Smooth muscle cell (in vitro differentiated cells): ENCODE results near the gene CLCNKA. TPM values are rescaled to one million over a fixed set of nuclear protein-coding genes. Genes with fewer than 3 reads are reported as not detected.
A peak's percentile ranks its signal among the peaks of the same experiment; 100 is the strongest.

ENCODE experiments used
- DNase-seq: peaks from one replicate; lab custom pipeline; 2025; ENCODE audit not compliant: unreplicated experiment; lab: John Stamatoyannopoulos, UW
- H2AFZ ChIP-seq: fragments of 200-600 bp; sonication (generic); 2 replicates; pipeline ENCODE4 v1.6.0; 2016; ENCODE audit warnings: antibody characterized with exemption, low read depth, mild to moderate bottlenecking
- H3F3A ChIP-seq: fragments of 200-600 bp; sonication (generic); 2 replicates; pipeline ENCODE4 v1.6.0; 2017; ENCODE audit warnings: antibody characterized with exemption, low read depth
- H3K27ac ChIP-seq: fragments of 200-600 bp; sonication (generic); 2 replicates; pipeline ENCODE4 v1.5.1; 2016; ENCODE audit warnings: low read depth, mild to moderate bottlenecking
- H3K27me3 ChIP-seq: fragments of 200-600 bp; sonication (generic); 2 replicates; pipeline ENCODE4 v1.6.1; 2016; ENCODE audit warnings: low read depth, mild to moderate bottlenecking
- H3K36me3 ChIP-seq: fragments of 200-600 bp; sonication (generic); 2 replicates; pipeline ENCODE4 v1.5.1; 2016; ENCODE audit warnings: low read depth
- H3K4me1 ChIP-seq: fragments of 200-600 bp; sonication (generic); 2 replicates; pipeline ENCODE4 v1.5.1; 2016; ENCODE audit warnings: low read depth
- H3K4me2 ChIP-seq: fragments of 200-600 bp; sonication (generic); 2 replicates; pipeline ENCODE4 v1.6.0; 2016; ENCODE audit warnings: mild to moderate bottlenecking
- H3K4me3 ChIP-seq: fragments of 200-600 bp; sonication (generic); 2 replicates; pipeline ENCODE4 v1.5.1; 2016; ENCODE audit warnings: mild to moderate bottlenecking
- H3K79me2 ChIP-seq: fragments of 200-600 bp; sonication (generic); 2 replicates; pipeline ENCODE4 v1.6.0; 2016; ENCODE audit warnings: low read depth, mild to moderate bottlenecking
- H3K9ac ChIP-seq: fragments of 200-600 bp; sonication (generic); 2 replicates; pipeline ENCODE4 v1.6.0; 2016; ENCODE audit warnings: low read depth
- H3K9me3 ChIP-seq: fragments of 200-600 bp; sonication (generic); replicated peaks from 2 replicates; pipeline ENCODE4 v1.5.1; 2016; ENCODE audit warnings: low read depth
- H4K20me1 ChIP-seq: fragments of 200-600 bp; sonication (generic); 2 replicates; pipeline ENCODE4 v1.6.0; 2016; ENCODE audit warnings: low read depth
- WGBS: methylation state at CpG from one replicate; pipeline ENCODE4 v1.1.7; 2016; ENCODE audit warnings: low lambda C conversion rate; 5-methylcytosine and 5-hydroxymethylcytosine counted together
- polyA plus RNA-seq: library from polyadenylated mRNA; unstranded; fragments of >200 nt; fragmentation: Nextera tagmentation; extraction: Ambion mirVana; gene quantifications from 2 replicates; pipeline ENCODE4 v1.2.1, GENCODE V29; 2016
- small RNA-seq: library from RNA; depleted of rRNA; stranded (forward); fragments of <200 nt; gene quantifications from one replicate; pipeline ENCODE3, GENCODE V24; 2014
- total RNA-seq: library from RNA; depleted of rRNA; stranded (reverse); fragments of >200 nt; gene quantifications from 2 replicates; pipeline ENCODE4 v1.2.3, GENCODE V29; 2014
- TF ChIP-seq, protein P1 (sequence below): fragments of 200-600 bp; sonication (generic); IDR thresholded peaks from 2 replicates; pipeline ENCODE4 v1.5.1; 2017; ENCODE audit warnings: borderline replicate concordance, mild to moderate bottlenecking, antibody characterized with exemption; ENCODE audit not compliant: insufficient read depth, poor library complexity, severe bottlenecking

The CLCNKA gene
- total and polyA plus RNA-seq, 2 experiments from 2014 or later: 0.46 TPM; not detected in 1

DNA sequence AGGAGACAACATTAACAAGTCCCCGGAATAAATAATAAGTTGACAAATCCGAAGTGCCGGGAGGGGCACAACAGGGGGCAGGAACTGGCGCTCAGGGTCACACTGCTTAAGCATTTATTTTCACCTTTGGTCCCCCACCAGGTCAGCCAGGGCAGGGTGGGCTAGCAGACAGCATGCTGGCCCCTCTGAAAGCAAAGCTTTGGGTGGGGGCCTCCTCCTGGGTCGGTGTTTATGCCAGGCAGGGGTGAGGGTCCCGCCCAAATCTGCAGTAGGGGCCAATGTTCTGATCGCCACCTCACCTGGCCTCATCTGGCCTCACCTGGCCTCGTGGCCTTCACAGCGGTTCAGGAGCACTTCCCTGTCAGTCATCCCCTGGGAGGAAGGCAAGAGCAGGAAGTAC is 59.8 kb downstream of the CLCNKA start:
- Histone ChIP-seq H3K27me3 (no peaks in the 10 kb centered on the region), H3K9ac (no peak overlapping the region), H3K79me2 (no peaks in the 10 kb centered on the region), H3K4me2 (no peak overlapping the region), H3K4me3 (no peak overlapping the region), H3K27ac (no peak overlapping the region), H3K4me1 (peaks cover 3% of the 10 kb centered on the region), H4K20me1 (no peaks in the 10 kb centered on the region), H2AFZ (no peak overlapping the region), H3K9me3 (no peaks in the 10 kb centered on the region), H3K36me3 (no peaks in the 10 kb centered on the region), H3F3A (no peaks in the 10 kb centered on the region)
- DNase-seq: no peak
- 95% methylated on average over 9 of the region's 9 CpGs for WGBS
- TF ChIP-seq, protein P1, sequence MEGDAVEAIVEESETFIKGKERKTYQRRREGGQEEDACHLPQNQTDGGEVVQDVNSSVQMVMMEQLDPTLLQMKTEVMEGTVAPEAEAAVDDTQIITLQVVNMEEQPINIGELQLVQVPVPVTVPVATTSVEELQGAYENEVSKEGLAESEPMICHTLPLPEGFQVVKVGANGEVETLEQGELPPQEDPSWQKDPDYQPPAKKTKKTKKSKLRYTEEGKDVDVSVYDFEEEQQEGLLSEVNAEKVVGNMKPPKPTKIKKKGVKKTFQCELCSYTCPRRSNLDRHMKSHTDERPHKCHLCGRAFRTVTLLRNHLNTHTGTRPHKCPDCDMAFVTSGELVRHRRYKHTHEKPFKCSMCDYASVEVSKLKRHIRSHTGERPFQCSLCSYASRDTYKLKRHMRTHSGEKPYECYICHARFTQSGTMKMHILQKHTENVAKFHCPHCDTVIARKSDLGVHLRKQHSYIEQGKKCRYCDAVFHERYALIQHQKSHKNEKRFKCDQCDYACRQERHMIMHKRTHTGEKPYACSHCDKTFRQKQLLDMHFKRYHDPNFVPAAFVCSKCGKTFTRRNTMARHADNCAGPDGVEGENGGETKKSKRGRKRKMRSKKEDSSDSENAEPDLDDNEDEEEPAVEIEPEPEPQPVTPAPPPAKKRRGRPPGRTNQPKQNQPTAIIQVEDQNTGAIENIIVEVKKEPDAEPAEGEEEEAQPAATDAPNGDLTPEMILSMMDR: no peak

DNA sequence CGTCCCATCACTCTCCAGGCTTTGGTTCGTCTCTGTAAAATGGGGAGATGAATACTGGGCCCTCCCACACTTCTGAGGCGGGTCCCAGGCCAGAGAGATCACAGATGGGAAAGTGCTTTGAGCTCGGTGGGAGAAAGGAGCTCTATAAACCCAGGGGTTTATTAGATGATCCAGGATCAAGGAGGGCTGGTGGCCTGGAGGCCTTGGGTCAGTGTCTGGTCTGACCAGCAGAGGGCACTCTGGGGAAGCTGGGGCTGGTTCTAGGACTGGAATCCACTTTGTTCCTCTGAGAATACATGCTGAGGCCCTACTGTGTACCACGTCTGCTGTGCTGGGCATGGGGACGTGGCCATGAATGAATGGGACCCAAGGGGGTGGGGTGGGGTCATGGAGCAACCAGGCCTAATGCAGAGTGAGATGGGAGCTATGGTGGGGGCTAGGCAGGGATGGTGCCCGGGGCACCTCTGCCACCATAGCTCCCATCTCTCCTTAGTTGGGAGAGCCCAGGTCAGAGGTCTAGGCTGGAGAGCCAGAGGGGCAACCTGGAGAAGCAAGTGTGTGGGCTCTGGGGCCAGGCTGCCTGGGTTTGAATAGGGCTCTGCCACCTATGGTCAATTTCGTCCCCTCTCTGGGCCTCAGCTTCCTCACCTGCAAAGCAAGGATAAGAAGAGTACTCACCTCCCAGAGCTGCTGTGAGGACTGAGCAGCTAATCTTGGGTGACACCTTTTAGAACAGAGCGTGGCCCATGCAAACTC is 60.6 kb downstream of the CLCNKA start:
- TF ChIP-seq, protein P1: peak; percentile 78
- Histone ChIP-seq H3K9ac (no peak overlapping the region), H3K4me2 (no peak overlapping the region), H3K9me3 (no peaks in the 10 kb centered on the region), H4K20me1 (no peaks in the 10 kb centered on the region), H3K4me1 (peaks cover 3% of the 10 kb centered on the region), H3K27ac (no peak overlapping the region), H3K27me3 (no peaks in the 10 kb centered on the region), H3F3A (no peaks in the 10 kb centered on the region), H3K36me3 (no peaks in the 10 kb centered on the region), H2AFZ (no peak overlapping the region), H3K4me3 (no peak overlapping the region), H3K79me2 (no peaks in the 10 kb centered on the region)
- peak; percentile 16 for DNase-seq
- WGBS: 64% methylated on average over 9 of the region's 9 CpGs

DNA sequence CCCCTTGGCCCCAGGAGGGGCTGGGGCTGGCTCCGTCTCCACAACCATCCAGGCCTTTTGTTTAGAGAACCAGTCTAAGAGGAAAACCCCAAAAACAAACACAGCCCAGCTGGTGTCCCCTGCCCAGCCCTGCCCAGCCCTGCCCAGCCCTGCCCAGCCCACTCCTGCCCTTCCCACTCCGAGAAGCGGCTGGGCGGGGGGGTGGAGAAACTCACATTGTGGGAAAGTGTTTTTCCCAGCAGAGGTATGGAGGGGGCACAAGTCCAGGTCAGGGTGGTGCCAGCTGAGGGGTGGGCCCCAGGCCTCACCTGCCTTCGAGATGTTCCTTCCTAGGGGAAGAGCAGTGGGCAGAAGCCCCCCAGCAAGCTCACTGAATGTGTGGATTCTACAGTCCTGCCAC is 61.6 kb downstream of the CLCNKA start:
- no peak for DNase-seq
- Histone ChIP-seq H3K36me3 (no peaks in the 10 kb centered on the region), H3K4me1 (peaks cover 3% of the 10 kb centered on the region), H3K79me2 (no peaks in the 10 kb centered on the region), H3K9me3 (no peaks in the 10 kb centered on the region), H4K20me1 (no peaks in the 10 kb centered on the region), H3K27ac (no peak overlapping the region), H3K9ac (no peak overlapping the region), H2AFZ (no peak overlapping the region), H3K27me3 (no peaks in the 10 kb centered on the region), H3F3A (no peaks in the 10 kb centered on the region), H3K4me2 (no peak overlapping the region), H3K4me3 (no peak overlapping the region)
- TF ChIP-seq, protein P1: no peak
- WGBS: 95% methylated on average over 5 of the region's 5 CpGs

Small RNAs within 50 kb of the gene (small RNA-seq; reads per million reads assigned to genes)
- gene AL355994.1 (not detected), gene AL355994.5 (not detected)

Other genes starting within 250 kb of the CLCNKA start
- gene UQCRHL, start 214.4 kb upstream of the CLCNKA start, total RNA-seq: 3.9 and 4.4 TPM in 2 replicates
- 1.1 and 1.6 TPM in 2 replicates for gene UQCRHL, start 214.4 kb upstream of the CLCNKA start, polyA plus RNA-seq
- gene SPEN, start 174.3 kb upstream of the CLCNKA start, total RNA-seq: 24.9 and 28.7 TPM in 2 replicates
- 10.6 and 20.0 TPM in 2 replicates for gene SPEN, start 174.3 kb upstream of the CLCNKA start, polyA plus RNA-seq
- gene ZBTB17, start 45.9 kb upstream of the CLCNKA start, total RNA-seq: 19.6 and 29.4 TPM in 2 replicates
- gene ZBTB17, start 45.9 kb upstream of the CLCNKA start, polyA plus RNA-seq: 42.5 and 43.0 TPM in 2 replicates
- gene SRARP, start 17.8 kb upstream of the CLCNKA start, total RNA-seq: not detected in 2 replicates
- not detected in 2 replicates for gene SRARP, start 17.8 kb upstream of the CLCNKA start, polyA plus RNA-seq
- 18.1 and 23.0 TPM in 2 replicates for gene HSPB7, start 4.0 kb upstream of the CLCNKA start, total RNA-seq
- gene HSPB7, start 4.0 kb upstream of the CLCNKA start, polyA plus RNA-seq: 80.5 and 82.8 TPM in 2 replicates
- 0.13 and 0.76 TPM in 2 replicates for gene CLCNKB, start 21.7 kb downstream of the CLCNKA start, total RNA-seq
- 0.30 and 0.86 TPM in 2 replicates for gene CLCNKB, start 21.7 kb downstream of the CLCNKA start, polyA plus RNA-seq
- gene FAM131C, start 51.6 kb downstream of the CLCNKA start, total RNA-seq: 0.76 and 1.5 TPM in 2 replicates
- gene FAM131C, start 51.6 kb downstream of the CLCNKA start, polyA plus RNA-seq: 1.4 and 2.4 TPM in 2 replicates
- gene EPHA2, start 134.0 kb downstream of the CLCNKA start, total RNA-seq: 34.8 and 41.1 TPM in 2 replicates
- gene EPHA2, start 134.0 kb downstream of the CLCNKA start, polyA plus RNA-seq: 27.3 and 48.4 TPM in 2 replicates
- gene ARHGEF19, start 190.6 kb downstream of the CLCNKA start, total RNA-seq: 24.9 and 32.1 TPM in 2 replicates
- gene ARHGEF19, start 190.6 kb downstream of the CLCNKA start, polyA plus RNA-seq: 45.9 and 52.1 TPM in 2 replicates
- gene CPLANE2, start 215.1 kb downstream of the CLCNKA start, total RNA-seq: 1.9 and 2.2 TPM in 2 replicates
- gene CPLANE2, start 215.1 kb downstream of the CLCNKA start, polyA plus RNA-seq: 2.5 and 3.3 TPM in 2 replicates